SKM-1 treated with dmso at 0.1 percent for 144 hours (cell line): ENCODE results near the gene PCCA.
"Not testable (repeated sequence)": the region's sequence is repeated elsewhere in the genome, so short reads cannot be mapped to it uniquely, and the experiment has no call there.

Experiments
- DNase-seq: peaks from one replicate; lab custom pipeline; 2025; ENCODE audit not compliant: unreplicated experiment; lab: John Stamatoyannopoulos, UW

Gene PCCA

GRCh38 chr13:100139817-100140216, 50.9 kb downstream of the PCCA start:
- DNase-seq = no peak

- DNase-seq = no peak
These were observed 51.5 kb downstream of the PCCA start for GRCh38 chr13:100140441-100140840.

DNA sequence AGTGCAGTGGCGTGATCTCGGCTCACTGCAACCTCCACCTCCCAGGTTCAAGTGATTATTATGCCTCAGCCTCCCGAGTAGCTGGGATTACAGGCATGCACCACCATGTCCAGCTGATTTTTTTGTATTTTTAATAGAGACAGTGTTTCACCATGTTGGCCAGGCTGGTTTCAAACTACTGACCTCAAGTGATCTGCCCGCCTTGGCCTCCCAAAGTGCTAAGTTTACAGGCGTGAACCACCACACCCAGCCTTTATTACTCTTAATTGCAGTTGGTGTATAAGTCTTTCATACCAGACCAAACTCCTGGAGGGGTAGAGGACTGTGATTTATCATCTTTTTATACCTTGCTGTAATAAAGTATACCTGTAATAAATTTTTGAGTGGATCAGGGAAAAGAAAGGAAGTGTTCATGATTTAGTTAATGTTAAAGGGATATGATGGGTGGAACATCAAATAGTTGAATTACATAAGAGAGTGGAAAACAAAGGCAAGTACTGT, 52.6 kb downstream of the PCCA start:
- not testable (repeated sequence) for DNase-seq

DNA sequence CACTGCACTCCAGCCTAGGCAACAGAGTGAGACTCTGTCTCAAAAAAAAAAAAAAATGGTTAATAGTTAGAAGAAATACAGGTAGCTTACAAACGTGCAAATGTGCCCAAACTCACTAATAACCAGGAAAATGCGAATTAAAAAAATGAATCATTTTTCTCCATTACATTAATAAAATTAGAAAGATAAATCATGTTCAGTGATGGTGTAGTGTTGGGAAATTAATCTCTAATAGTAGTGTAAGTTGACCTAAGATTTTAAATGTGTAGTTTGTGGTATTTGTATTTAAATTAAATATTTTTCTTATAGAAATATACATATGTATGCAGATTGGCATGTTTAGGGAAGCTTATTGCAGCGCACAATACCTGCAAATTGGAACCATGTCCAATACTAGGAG, 57.6 kb downstream of the PCCA start:
- no peak for DNase-seq

GRCh38 chr13:100147825-100148224, 58.9 kb downstream of the PCCA start:
- no peak for DNase-seq

GRCh38 chr13:100148422-100148821, 59.5 kb downstream of the PCCA start:
- no peak for DNase-seq

GRCh38 chr13:100149389-100149788, 60.5 kb downstream of the PCCA start:
- no peak for DNase-seq

GRCh38 chr13:100150711-100151110, 61.8 kb downstream of the PCCA start:
- not testable (repeated sequence) for DNase-seq

- no peak for DNase-seq
These were observed 66.0 kb downstream of the PCCA start for GRCh38 chr13:100154842-100155416.

GRCh38 chr13:100156788-100157187, 67.9 kb downstream of the PCCA start:
- no peak for DNase-seq

DNA sequence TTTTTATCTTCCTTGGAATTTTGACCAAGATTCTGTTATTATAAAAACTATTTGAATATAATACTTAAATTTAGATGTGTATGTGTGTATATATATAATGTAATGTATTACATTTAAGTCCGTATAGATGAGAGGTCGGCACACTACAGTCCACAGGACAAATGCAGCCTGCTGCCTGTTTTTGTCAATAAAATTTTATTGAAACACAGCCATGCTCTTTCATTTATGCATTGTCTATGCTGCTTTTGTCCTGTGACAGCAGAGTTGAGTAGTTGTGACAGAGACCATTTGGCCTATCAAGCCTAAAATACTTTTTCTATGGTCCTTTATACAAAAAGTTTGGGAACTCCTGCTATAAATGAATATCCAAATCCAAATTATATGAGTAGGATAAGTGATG, 69.7 kb downstream of the PCCA start:
- DNase-seq = no peak

DNA sequence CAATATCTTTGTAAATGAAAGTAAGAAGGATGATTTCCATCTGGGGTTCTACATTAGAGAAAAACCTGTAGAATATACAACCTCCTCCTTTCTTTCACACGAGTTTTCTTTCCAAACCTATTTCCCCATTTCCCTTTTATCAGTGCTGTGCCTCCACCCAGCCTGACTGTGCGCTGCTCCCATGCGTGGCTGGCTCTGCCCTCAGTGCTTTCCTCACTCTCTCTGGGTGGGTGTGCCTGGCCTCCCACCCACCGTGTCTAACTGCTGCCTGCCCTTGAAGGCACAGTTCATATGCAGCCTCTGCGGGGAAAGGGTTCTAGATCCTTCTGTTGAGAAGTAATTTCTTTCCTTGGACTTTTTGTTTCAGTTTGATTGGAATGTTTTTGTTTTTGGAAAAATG, 70.7 kb downstream of the PCCA start:
- no peak for DNase-seq

GRCh38 chr13:100160450-100160849, 71.6 kb downstream of the PCCA start:
- DNase-seq = no peak

- DNase-seq = no peak
These were observed 74.5 kb downstream of the PCCA start for GRCh38 chr13:100163375-100163774.

GRCh38 chr13:100173203-100173602, 84.3 kb downstream of the PCCA start:
- no peak for DNase-seq

DNA sequence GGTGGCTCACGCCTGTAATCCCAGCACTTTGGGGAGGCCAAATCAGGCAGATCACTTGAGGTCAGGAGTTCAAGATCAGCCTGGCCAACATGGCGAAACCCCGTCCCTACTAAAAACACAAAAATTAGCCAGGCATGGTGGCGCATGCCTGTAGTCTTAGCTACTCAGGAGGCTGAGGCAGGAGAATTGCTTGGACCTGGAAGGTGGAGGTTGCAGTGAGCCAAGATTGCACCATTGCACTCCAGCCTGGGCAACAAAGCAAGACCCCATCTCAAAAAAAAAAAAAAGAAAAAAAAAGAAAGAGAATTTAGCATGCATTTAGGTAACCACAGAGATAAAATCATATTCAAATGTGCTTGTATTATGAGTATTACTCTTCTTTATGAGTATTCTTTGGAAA, 85.6 kb downstream of the PCCA start:
- DNase-seq = not testable (repeated sequence)

DNA sequence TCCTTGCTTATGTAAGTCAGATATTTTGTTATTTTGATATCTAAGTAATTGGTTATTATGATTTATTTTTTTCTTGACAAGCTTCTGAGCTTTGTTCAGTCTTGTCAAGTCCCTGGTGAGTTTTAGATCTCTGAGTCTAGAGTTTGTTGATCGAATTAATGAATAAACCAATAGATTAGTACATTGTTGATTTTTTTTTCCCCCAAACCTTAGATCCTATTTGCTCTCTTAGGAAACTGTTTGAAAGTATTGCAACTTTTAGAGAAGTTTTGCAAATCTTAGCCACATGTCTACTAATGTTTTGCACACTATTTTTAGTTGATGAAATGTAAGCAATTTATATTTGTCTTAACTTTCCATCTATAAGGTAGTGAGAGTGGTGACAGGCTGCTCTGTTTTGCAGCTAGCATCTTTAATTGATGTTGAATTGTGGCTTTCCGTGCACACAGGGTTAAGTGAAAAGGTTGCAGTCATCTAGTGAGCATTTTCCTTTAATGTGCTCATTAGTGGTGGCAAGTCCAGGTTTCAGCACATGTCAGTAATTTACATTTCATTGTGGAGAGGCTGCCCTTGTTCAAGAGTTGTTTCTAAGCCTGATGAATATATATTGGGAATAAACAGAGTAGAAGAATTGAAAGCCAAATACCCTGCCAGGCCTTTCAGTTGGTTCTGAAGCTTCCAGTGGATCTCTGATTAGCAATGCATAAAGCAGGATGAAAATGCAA, 86.3 kb downstream of the PCCA start:
- DNase-seq = no peak

DNA sequence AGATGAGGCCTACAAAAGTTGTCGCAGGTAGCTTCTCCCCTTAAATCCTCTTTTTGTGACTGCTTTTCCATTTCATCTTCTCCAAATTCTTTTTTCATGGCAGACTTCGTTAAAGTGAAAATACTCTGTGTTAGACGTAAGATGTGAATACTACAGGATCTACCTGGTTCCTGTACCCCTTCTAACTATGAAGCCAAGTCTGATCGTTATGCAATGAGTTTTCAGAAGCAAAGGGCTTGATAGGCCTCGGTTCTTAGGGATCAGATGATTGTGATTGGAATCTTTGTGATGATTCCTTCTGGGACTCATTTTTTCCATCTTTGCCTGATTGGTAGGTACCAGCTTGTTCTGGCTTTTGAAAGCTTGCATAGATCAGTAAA, 86.9 kb downstream of the PCCA start:
- no peak for DNase-seq

- no peak for DNase-seq
These were observed 88.0 kb downstream of the PCCA start for GRCh38 chr13:100176801-100177400.

DNA sequence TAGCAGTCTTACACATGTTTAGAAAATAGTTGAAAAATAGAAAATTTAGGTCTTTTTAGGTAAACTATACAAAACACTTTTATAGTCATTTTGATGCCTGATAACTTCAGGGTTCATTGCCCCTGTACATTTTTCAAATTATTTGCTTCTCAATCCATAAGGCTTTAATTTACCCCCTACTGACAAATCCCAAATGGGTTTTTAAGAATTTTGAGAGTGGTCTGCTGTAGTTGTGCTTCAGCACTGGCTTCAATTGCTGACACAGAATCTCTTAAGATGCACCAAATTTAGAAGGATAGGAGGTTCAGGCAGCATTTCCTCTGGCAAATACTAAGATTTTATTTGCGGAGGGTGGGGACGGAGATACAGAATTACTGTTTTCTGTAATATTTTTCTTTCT, 89.4 kb downstream of the PCCA start:
- no peak for DNase-seq

GRCh38 chr13:100179276-100179675, 90.4 kb downstream of the PCCA start:
- no peak for DNase-seq

GRCh38 chr13:100182900-100183490, 94.1 kb downstream of the PCCA start:
- DNase-seq = no peak
